Activated CD4-positive, CD25-positive, alpha-beta regulatory T cell (primary cell): Measurements from ENCODE around the gene SLC7A8.
A peak's percentile ranks its signal among the peaks of the same experiment; 100 is the strongest.

ENCODE experiments used
- DNase-seq, 4 experiments: peaks; one replicate each; lab custom pipeline; 2025; lab: John Stamatoyannopoulos, UW

Gene SLC7A8

GRCh38 chr14:23182372-23183157, 895 bp downstream of the SLC7A8 start:
- peak in 2 of 4 experiments; percentile 7 for DNase-seq

- no peak for DNase-seq
Observed at GRCh38 chr14:23181946-23182345, 1.5 kb downstream of the SLC7A8 start.

- no peak for DNase-seq
Observed at GRCh38 chr14:23181453-23181852, 2.0 kb downstream of the SLC7A8 start.

GRCh38 chr14:23177181-23177580, 6.3 kb downstream of the SLC7A8 start:
- no peak for DNase-seq

GRCh38 chr14:23175823-23176222, 7.6 kb downstream of the SLC7A8 start:
- DNase-seq = no peak

- DNase-seq = no peak
Observed at GRCh38 chr14:23174296-23175184, 8.9 kb downstream of the SLC7A8 start.

- DNase-seq = no peak
Observed at GRCh38 chr14:23173796-23174195, 9.7 kb downstream of the SLC7A8 start.

GRCh38 chr14:23173031-23173430, 10.4 kb downstream of the SLC7A8 start:
- DNase-seq = no peak

GRCh38 chr14:23172574-23172973, 10.9 kb downstream of the SLC7A8 start:
- DNase-seq = no peak

- DNase-seq = no peak
Observed at GRCh38 chr14:23172096-23172495, 11.4 kb downstream of the SLC7A8 start.

- no peak for DNase-seq
Observed at GRCh38 chr14:23171222-23171975, 12.1 kb downstream of the SLC7A8 start.

- no peak for DNase-seq
Observed at GRCh38 chr14:23169622-23170021, 13.8 kb downstream of the SLC7A8 start.

- DNase-seq = no peak
Observed at GRCh38 chr14:23168246-23168645, 15.2 kb downstream of the SLC7A8 start.

GRCh38 chr14:23167116-23167847, 16.2 kb downstream of the SLC7A8 start:
- DNase-seq = no peak

GRCh38 chr14:23164949-23165348, 18.5 kb downstream of the SLC7A8 start:
- DNase-seq = no peak

- no peak for DNase-seq
Observed at GRCh38 chr14:23164250-23164649, 19.2 kb downstream of the SLC7A8 start.

- DNase-seq = no peak
Observed at GRCh38 chr14:23163830-23164229, 19.6 kb downstream of the SLC7A8 start.

- no peak for DNase-seq
Observed at GRCh38 chr14:23162800-23163199, 20.7 kb downstream of the SLC7A8 start.

GRCh38 chr14:23162005-23162404, 21.5 kb downstream of the SLC7A8 start:
- DNase-seq = no peak

GRCh38 chr14:23160924-23161522, 22.4 kb downstream of the SLC7A8 start:
- no peak for DNase-seq

- DNase-seq = no peak
Observed at GRCh38 chr14:23159532-23159931, 23.9 kb downstream of the SLC7A8 start.
